Loucy (cell line): ENCODE results near the gene CELA3B.
"Not testable (repeated sequence)": the region's sequence is repeated elsewhere in the genome, so short reads cannot be mapped to it uniquely, and the experiment has no call there.

Experiments
- CTCF ChIP-seq: fragments of 200-600 bp; sonication (generic); conservative IDR thresholded peaks from 2 replicates; pipeline ENCODE4 v1.5.1; 2014; ENCODE audit warnings: mild to moderate bottlenecking, antibody characterized with exemption, low read length
- EZH2phosphoT487 ChIP-seq: fragments of 200-600 bp; IDR thresholded peaks from 2 replicates; pipeline ENCODE4 v1.6.1; 2018; ENCODE audit warnings: antibody characterized with exemption, mild to moderate bottlenecking, moderate library complexity, borderline replicate concordance

- TF ChIP-seq CTCF, EZH2phosphoT487: not testable (repeated sequence)
Measured at GRCh38 chr1:22012752-22013151, 35.9 kb downstream of the CELA3B start.
